Stimulated activated CD4-positive, alpha-beta T cell treated with anti-CD3 and anti-CD28 coated beads, TNF-alpha, amount 100 ng/mL, for 4 hours (primary cell): Measurements from ENCODE around the gene OR4C12.
"Not testable (repeated sequence)": the region's sequence is repeated elsewhere in the genome, so short reads cannot be mapped to it uniquely, and the experiment has no call there.

Experiments used
- DNase-seq, 3 experiments: peaks; one replicate each; pipeline ENCODE4 v3.0.0-alpha.2; 2020; ENCODE audit warnings: low read depth in 3 of 3

The OR4C12 gene

GRCh38 chr11:49982435-49982834 is at the start of gene OR4C12:
Gene OR4C12 (minus strand): TSS chr11:49982535. CDS start chr11:49982501, 34 bp downstream.
- not testable (repeated sequence) for DNase-seq

- no peak for DNase-seq
Measured at GRCh38 chr11:50030193-50030592, 47.9 kb upstream of the OR4C12 start.

DNA sequence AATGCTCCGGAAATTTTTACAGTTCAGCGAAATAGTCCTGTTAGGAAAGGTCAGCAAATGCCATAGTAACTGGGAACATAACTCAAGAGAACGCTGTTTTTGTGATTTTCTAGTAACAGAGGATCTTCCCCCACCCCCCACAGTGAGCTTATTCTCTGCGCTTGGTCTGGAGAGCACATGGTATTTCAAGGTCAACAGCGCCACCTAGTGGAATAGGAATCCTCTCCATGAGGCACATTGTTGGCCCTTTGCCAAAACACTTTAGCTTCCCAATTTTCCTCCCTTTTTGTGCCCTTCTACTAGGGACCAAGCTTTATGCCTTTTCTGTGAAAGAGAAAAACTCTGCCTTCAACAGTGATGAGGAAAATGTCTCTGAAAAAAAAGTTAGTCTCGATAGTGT is 13.2 kb upstream of the OR4C12 start:
- DNase-seq = no peak

- DNase-seq = not testable (repeated sequence)
Measured at GRCh38 chr11:49973439-49973838, 8.9 kb downstream of the OR4C12 start.

DNA sequence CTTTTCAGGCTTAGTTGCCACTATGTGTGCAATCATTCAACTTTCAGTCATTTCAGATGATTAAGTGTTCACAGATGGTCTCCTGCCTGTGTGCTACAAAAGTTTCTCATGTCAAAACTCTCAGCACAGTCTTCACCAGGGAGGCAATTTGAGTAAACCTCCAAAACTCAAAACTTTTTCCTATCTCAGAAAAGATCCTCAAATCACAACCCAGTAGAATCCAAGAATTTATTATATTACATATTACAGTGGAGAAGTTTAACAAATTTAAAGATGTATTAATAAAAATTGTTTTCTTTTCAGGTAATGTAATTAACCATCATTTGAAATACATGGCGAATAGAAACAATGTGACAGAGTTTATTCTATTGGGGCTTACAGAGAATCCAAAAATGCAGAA is 30.2 kb downstream of the OR4C12 start, which contains the start of gene OR4C13:
TSS of gene OR4C13 (plus strand) at position 301 of the 400 bp plus-strand sequence. CDS start at position 333, 32 bp downstream.
- no peak for DNase-seq

DNA sequence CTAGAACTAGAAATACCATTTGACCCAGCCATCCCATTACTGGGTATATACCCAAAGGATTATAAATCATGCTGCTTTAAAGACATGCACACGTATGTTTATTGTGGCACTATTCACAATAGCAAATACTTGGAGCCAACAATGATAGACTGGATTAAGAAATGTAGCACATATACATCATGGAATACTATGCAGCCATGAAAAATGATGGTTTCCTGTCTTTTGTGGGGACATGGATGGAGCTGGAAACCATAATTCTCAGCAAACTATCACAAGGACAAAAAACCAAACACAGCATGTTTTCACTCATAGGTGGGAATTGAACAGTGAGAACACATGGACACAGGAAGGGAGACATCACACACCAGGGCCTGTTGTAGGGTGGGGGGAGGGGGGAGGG is 33.6 kb downstream of the OR4C12 start:
- not testable (repeated sequence) for DNase-seq
